ENCODE results near the gene RNF10. TPM values are rescaled to one million over a fixed set of nuclear protein-coding genes. Genes with fewer than 3 reads are reported as not detected.

RNF10 gene
- total and polyA plus RNA-seq, 10 of the 15 experiments (the other 5 are each of a cell fraction or from before 2014, with no cell fraction given) = 48.2 to 127 (median 64.5) TPM

DNA sequence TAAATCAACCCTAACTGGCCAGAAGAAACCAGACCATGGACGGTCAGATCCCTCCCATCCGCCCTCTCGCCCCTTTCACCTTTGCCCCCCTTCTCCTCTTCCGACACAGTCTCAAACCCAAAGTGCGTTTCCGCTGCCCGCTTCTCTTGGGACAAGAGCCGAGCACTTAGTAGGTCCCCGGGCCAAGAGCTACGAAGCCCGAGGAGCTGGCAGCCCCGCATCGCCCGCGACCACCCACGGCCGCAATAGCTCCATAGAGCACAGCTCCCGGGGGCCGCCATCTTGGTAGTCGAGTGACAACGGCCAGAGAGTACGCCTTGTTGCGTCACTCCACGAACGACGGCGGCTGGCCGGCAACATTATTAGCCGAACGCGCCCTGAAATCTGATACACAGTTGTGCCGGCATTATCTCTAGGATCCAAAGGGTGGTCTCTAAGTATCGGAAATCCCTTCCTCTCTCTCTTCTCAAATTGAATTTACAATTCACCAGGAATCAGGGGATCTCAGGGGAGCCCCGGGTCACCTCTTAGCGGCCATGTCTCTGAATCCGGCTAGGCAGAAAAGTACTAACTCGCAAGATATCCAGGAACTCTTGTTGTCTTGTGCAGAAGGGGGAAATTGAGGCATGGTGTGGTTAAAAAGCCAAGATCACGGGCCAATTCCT is 5.2 kb upstream of the RNF10 start, which contains the start of gene COQ5 (continued):
- no peak for TF ChIP-seq ZBED1 (IDR thresholded peaks at IDR 0.05; ENCODE audit: borderline replicate concordance)
- TF ChIP-seq JUNB (IDR thresholded peaks at IDR 0.05) = no peak
- TF ChIP-seq SMAD1 (IDR thresholded peaks at IDR 0.05; ENCODE audit: low read depth, partially characterized antibody) = no peak
- no peak for TF ChIP-seq SMC3 (IDR thresholded peaks at IDR 0.05; ENCODE audit: borderline replicate concordance, low read length)
- no peak for TF ChIP-seq SUPT20H (IDR thresholded peaks at IDR 0.05; ENCODE audit: borderline replicate concordance, control insufficient read depth, low read depth, low read length)
- no peak for TF ChIP-seq ZNF384 (IDR thresholded peaks at IDR 0.05; ENCODE audit: borderline replicate concordance, low read depth, low read length)
- TF ChIP-seq STAT3 (IDR thresholded peaks at IDR 0.05; ENCODE audit: low read depth, low read length) = no peak
- TF ChIP-seq SREBF2 (IDR thresholded peaks at IDR 0.05; ENCODE audit: low read length) = no peak
- TF ChIP-seq MEF2A (IDR thresholded peaks at IDR 0.05; ENCODE audit: insufficient read depth, low read depth, low read length) = 0 out of 2 replicates have a peak, but pooled peaks have one; percentile 22
- TF ChIP-seq TCF7 (IDR thresholded peaks at IDR 0.05; ENCODE audit: borderline replicate concordance) = no peak
- TF ChIP-seq MTA2 (IDR thresholded peaks at IDR 0.05; ENCODE audit: low read depth) = peak; percentile 46; the same call in 1 of the 2 replicates
- TF ChIP-seq HDAC2 (IDR thresholded peaks at IDR 0.05) = 0 out of 2 replicates have a peak, but pooled peaks have one; percentile 70
- TF ChIP-seq SIX5 (IDR thresholded peaks at IDR 0.05; ENCODE audit: low read depth, low read length, severe bottlenecking) = peak; percentile 63
- TF ChIP-seq RAD21 (IDR thresholded peaks at IDR 0.05; ENCODE audit: insufficient read depth, low read depth, low read length) = no peak
- TF ChIP-seq CBX5 (IDR thresholded peaks at IDR 0.05; ENCODE audit: low read depth) = no peak
- TF ChIP-seq BMI1 (IDR thresholded peaks at IDR 0.05; ENCODE audit: borderline replicate concordance) = no peak
- TF ChIP-seq DPF2 (IDR thresholded peaks at IDR 0.05) = no peak
- peak; percentile 97 for TF ChIP-seq POLR2A (IDR thresholded peaks at IDR 0.05; ENCODE audit: low read depth, low read length)
- TF ChIP-seq, protein P1, sequence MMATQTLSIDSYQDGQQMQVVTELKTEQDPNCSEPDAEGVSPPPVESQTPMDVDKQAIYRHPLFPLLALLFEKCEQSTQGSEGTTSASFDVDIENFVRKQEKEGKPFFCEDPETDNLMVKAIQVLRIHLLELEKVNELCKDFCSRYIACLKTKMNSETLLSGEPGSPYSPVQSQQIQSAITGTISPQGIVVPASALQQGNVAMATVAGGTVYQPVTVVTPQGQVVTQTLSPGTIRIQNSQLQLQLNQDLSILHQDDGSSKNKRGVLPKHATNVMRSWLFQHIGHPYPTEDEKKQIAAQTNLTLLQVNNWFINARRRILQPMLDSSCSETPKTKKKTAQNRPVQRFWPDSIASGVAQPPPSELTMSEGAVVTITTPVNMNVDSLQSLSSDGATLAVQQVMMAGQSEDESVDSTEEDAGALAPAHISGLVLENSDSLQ (IDR thresholded peaks at IDR 0.05) = peak; percentile 75
- TF ChIP-seq, protein P2, sequence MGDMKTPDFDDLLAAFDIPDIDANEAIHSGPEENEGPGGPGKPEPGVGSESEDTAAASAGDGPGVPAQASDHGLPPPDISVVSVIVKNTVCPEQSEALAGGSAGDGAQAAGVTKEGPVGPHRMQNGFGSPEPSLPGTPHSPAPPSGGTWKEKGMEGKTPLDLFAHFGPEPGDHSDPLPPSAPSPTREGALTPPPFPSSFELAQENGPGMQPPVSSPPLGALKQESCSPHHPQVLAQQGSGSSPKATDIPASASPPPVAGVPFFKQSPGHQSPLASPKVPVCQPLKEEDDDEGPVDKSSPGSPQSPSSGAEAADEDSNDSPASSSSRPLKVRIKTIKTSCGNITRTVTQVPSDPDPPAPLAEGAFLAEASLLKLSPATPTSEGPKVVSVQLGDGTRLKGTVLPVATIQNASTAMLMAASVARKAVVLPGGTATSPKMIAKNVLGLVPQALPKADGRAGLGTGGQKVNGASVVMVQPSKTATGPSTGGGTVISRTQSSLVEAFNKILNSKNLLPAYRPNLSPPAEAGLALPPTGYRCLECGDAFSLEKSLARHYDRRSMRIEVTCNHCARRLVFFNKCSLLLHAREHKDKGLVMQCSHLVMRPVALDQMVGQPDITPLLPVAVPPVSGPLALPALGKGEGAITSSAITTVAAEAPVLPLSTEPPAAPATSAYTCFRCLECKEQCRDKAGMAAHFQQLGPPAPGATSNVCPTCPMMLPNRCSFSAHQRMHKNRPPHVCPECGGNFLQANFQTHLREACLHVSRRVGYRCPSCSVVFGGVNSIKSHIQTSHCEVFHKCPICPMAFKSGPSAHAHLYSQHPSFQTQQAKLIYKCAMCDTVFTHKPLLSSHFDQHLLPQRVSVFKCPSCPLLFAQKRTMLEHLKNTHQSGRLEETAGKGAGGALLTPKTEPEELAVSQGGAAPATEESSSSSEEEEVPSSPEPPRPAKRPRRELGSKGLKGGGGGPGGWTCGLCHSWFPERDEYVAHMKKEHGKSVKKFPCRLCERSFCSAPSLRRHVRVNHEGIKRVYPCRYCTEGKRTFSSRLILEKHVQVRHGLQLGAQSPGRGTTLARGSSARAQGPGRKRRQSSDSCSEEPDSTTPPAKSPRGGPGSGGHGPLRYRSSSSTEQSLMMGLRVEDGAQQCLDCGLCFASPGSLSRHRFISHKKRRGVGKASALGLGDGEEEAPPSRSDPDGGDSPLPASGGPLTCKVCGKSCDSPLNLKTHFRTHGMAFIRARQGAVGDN (IDR thresholded peaks at IDR 0.05) = peak; percentile 58
- TF ChIP-seq, protein P3, sequence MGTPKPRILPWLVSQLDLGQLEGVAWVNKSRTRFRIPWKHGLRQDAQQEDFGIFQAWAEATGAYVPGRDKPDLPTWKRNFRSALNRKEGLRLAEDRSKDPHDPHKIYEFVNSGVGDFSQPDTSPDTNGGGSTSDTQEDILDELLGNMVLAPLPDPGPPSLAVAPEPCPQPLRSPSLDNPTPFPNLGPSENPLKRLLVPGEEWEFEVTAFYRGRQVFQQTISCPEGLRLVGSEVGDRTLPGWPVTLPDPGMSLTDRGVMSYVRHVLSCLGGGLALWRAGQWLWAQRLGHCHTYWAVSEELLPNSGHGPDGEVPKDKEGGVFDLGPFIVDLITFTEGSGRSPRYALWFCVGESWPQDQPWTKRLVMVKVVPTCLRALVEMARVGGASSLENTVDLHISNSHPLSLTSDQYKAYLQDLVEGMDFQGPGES (IDR thresholded peaks at IDR 0.05) = peak; percentile 37; the same call in 1 of the 2 replicates
- no peak for TF ChIP-seq ZBTB33 (IDR thresholded peaks at IDR 0.05)
- no peak for TF ChIP-seq EP300 (IDR thresholded peaks at IDR 0.05; ENCODE audit: borderline replicate concordance in 1 of 2, control insufficient read depth in 1 of 2, low read depth in 2 of 2, low read length in 2 of 2)
- 0 out of 2 replicates have a peak, but pooled peaks have one; percentile 39 for TF ChIP-seq MXI1 (IDR thresholded peaks at IDR 0.05; ENCODE audit: low read depth, low read length)

Measured in GM12878 (cell line).